Bronchial epithelial cell (primary cell): ENCODE results near the gene GMDS. TPM values are rescaled to one million over a fixed set of nuclear protein-coding genes. Genes with fewer than 3 reads are reported as not detected.

ENCODE experiments used
- DNase-seq: peaks from one replicate; pipeline ENCODE4 v3.0.0-alpha.2; 2010; ENCODE audit warnings: low read depth
- FAIRE-seq: peaks from 2 replicates; lab custom pipeline; 2011; peaks lifted over from hg19 to GRCh38; lab: Jason Lieb, UNC
- H3K27me3 ChIP-seq: 2 replicates; pipeline ENCODE4 v1.5.1; 2011; ENCODE audit warnings: low read length; ENCODE audit not compliant: control insufficient read depth, insufficient read depth
- H3K36me3 ChIP-seq: 2 replicates; pipeline ENCODE4 v1.5.1; 2011; ENCODE audit warnings: low read length; ENCODE audit not compliant: control insufficient read depth, insufficient read depth
- H3K4me3 ChIP-seq: 2 replicates; pipeline ENCODE4 v1.5.1; 2011; ENCODE audit warnings: mild to moderate bottlenecking, low read depth, low read length, control low read depth
- CTCF ChIP-seq: IDR thresholded peaks from 2 replicates; pipeline ENCODE4 v1.5.1; 2011; ENCODE audit warnings: mild to moderate bottlenecking, moderate library complexity, low read length, control low read depth, inconsistent platforms; ENCODE audit not compliant: insufficient read depth, severe bottlenecking
- total RNA-seq: library from RNA; depleted of rRNA; stranded (reverse); fragments of >200 nt; gene quantifications from 2 replicates; pipeline ENCODE4 v1.2.1, GENCODE V29; 2014

The GMDS gene
- total RNA-seq, 1 donor from 2014 or later, result 8.2 TPM

GRCh38 chr6:1627827-1628560, 617.4 kb downstream of the GMDS start:
- FAIRE-seq, result no peak
- no peak for DNase-seq
- H3K4me3 ChIP-seq, result no peak overlapping the region
- no peak for TF ChIP-seq CTCF
- peaks cover 2% of the 10 kb centered on the region for H3K27me3 ChIP-seq
- H3K36me3 ChIP-seq, result no peaks in the 10 kb centered on the region

GRCh38 chr6:1626481-1626880, 618.9 kb downstream of the GMDS start:
- no peak for TF ChIP-seq CTCF
- Histone ChIP-seq H3K27me3 (peaks cover 2% of the 10 kb centered on the region), H3K36me3 (no peaks in the 10 kb centered on the region), H3K4me3 (no peak overlapping the region)
- DNase-seq (no peak), FAIRE-seq (no peak)

GRCh38 chr6:1625794-1626435, 619.5 kb downstream of the GMDS start:
- no peaks in the 10 kb centered on the region for H3K36me3 ChIP-seq
- FAIRE-seq, result no peak
- TF ChIP-seq CTCF, result no peak
- H3K4me3 ChIP-seq, result no peak overlapping the region
- DNase-seq, result no peak
- peaks cover 2% of the 10 kb centered on the region for H3K27me3 ChIP-seq

- H3K27me3 ChIP-seq, result peaks cover 2% of the 10 kb centered on the region
- H3K4me3 ChIP-seq, result peak overlapping the region; percentile 70
- no peak for TF ChIP-seq CTCF
- DNase-seq, result peak; percentile 48
- FAIRE-seq, result no peak
- no peaks in the 10 kb centered on the region for H3K36me3 ChIP-seq
Measured at GRCh38 chr6:1624851-1625781, 620.3 kb downstream of the GMDS start.

- DNase-seq (no peak), FAIRE-seq (no peak)
- Histone ChIP-seq H3K27me3 (peaks cover 2% of the 10 kb centered on the region), H3K4me3 (peak overlapping the region; percentile 70), H3K36me3 (no peaks in the 10 kb centered on the region)
- TF ChIP-seq CTCF, result no peak
Measured at GRCh38 chr6:1624058-1624850, 621.2 kb downstream of the GMDS start.
